OCI-LY7 (cell line): ENCODE data around the gene DERL3. TPM values are rescaled to one million over a fixed set of nuclear protein-coding genes. Genes with fewer than 3 reads are reported as not detected.

Experiments
- BruUV-seq: library from RNA; stranded (reverse); fragments of 400-500 nt; replicated peaks from 2 replicates; lab custom pipeline; 2021; lab: Mats Ljungman, UMichigan
- CTCF ChIA-PET: fragments of 300-600 bp; sonication (Branson Sonifier 250); formaldehyde crosslinking; loops from one replicate; lab custom pipeline; 2022; ENCODE audit warnings: antibody characterized with exemption; ENCODE audit not compliant: unreplicated experiment; lab: Charles Lee
- POLR2A ChIA-PET: fragments of 300-600 bp; sonication (Branson Sonifier 250); formaldehyde crosslinking; loops from one replicate; lab custom pipeline; 2022; ENCODE audit warnings: antibody characterized with exemption; lab: Charles Lee
- DNase-seq: peaks from one replicate; pipeline ENCODE4 v3.0.0-alpha.2; 2015; ENCODE audit warnings: low spot score
- H2AFZ ChIP-seq: fragments of 200-600 bp; sonication (generic), shearing (Covaris generic); 2 replicates; pipeline ENCODE4 v1.6.1; 2014; ENCODE audit warnings: mild to moderate bottlenecking, antibody characterized with exemption, low read length, moderate library complexity
- H3K27ac ChIP-seq: fragments of 200-600 bp; sonication (generic); 2 replicates; pipeline ENCODE4 v1.5.1; 2014; ENCODE audit warnings: mixed run types, low read depth, mild to moderate bottlenecking, moderate library complexity, low read length, inconsistent platforms; ENCODE audit not compliant: poor library complexity, severe bottlenecking
- H3K36me3 ChIP-seq: fragments of 200-600 bp; sonication (generic); 2 replicates; pipeline ENCODE4 v1.6.1; 2014; ENCODE audit warnings: mild to moderate bottlenecking, antibody characterized with exemption, low read length, moderate library complexity, mixed read lengths; ENCODE audit not compliant: insufficient read depth
- H3K4me1 ChIP-seq: fragments of 200-600 bp; sonication (generic); 2 replicates; pipeline ENCODE4 v1.5.1; 2014; ENCODE audit warnings: mild to moderate bottlenecking, low read length; ENCODE audit not compliant: insufficient read depth, poor library complexity, severe bottlenecking
- H3K4me2 ChIP-seq: fragments of 200-600 bp; sonication (generic); 2 replicates; pipeline ENCODE4 v1.6.1; 2014; ENCODE audit warnings: mild to moderate bottlenecking, low read length
- H3K4me3 ChIP-seq: fragments of 200-600 bp; sonication (generic); 2 replicates; pipeline ENCODE4 v1.5.1; 2014; ENCODE audit warnings: mild to moderate bottlenecking, low read depth, low read length; ENCODE audit not compliant: poor library complexity, severe bottlenecking
- H3K79me2 ChIP-seq: fragments of 200-600 bp; sonication (generic); 2 replicates; pipeline ENCODE4 v1.6.1; 2016; ENCODE audit warnings: low read depth, mild to moderate bottlenecking, low read length, moderate library complexity, mixed read lengths; ENCODE audit not compliant: insufficient read depth
- H3K9me2 ChIP-seq: fragments of 200-600 bp; sonication (generic); 2 replicates; pipeline ENCODE4 v1.6.1; 2016; ENCODE audit warnings: mild to moderate bottlenecking, low read length, mixed read lengths; ENCODE audit not compliant: insufficient read depth
- H3K9me3 ChIP-seq: fragments of 200-600 bp; sonication (generic); 2 replicates; pipeline ENCODE4 v1.6.1; 2014; ENCODE audit warnings: mild to moderate bottlenecking, mixed run types, low read length, mixed read lengths
- H4K20me1 ChIP-seq: fragments of 200-600 bp; sonication (generic); 2 replicates; pipeline ENCODE4 v1.6.1; 2014; ENCODE audit warnings: mild to moderate bottlenecking, antibody characterized with exemption, low read length, moderate library complexity, mixed read lengths; ENCODE audit not compliant: insufficient read depth
- EZH2phosphoT487 ChIP-seq: fragments of 200-600 bp; sonication (generic); IDR thresholded peaks from 2 replicates; pipeline ENCODE4 v1.6.1; 2018; ENCODE audit warnings: low read depth, borderline replicate concordance, mild to moderate bottlenecking, mixed run types, antibody characterized with exemption, low read length, moderate library complexity, mixed read lengths
- intact Hi-C: fragments of 100-400 bp; cut with micrococcal nuclease; formaldehyde crosslinking; loops from one replicate; pipeline ENCODE4 v1.10.0; 2022; ENCODE audit not compliant: unreplicated experiment
- total RNA-seq, 2 experiments: library from RNA; depleted of rRNA in 1 of 2; stranded (reverse); fragments of >200 nt in 1 of 2; shearing (Covaris generic) in 1 of 2; gene quantifications; 2 replicates each; pipeline ENCODE4 v1.2.3, GENCODE V29; 2014 to 2022
- TF ChIP-seq, protein P1 (sequence below): fragments of 200-600 bp; sonication (generic); conservative IDR thresholded peaks from 2 replicates; pipeline ENCODE4 v1.5.1; 2014; ENCODE audit warnings: mild to moderate bottlenecking, antibody characterized with exemption, low read length, moderate library complexity, mixed read lengths

The DERL3 gene
- total RNA-seq, 2 experiments from 2014 or later = 44.6 to 52.1 TPM

DNA sequence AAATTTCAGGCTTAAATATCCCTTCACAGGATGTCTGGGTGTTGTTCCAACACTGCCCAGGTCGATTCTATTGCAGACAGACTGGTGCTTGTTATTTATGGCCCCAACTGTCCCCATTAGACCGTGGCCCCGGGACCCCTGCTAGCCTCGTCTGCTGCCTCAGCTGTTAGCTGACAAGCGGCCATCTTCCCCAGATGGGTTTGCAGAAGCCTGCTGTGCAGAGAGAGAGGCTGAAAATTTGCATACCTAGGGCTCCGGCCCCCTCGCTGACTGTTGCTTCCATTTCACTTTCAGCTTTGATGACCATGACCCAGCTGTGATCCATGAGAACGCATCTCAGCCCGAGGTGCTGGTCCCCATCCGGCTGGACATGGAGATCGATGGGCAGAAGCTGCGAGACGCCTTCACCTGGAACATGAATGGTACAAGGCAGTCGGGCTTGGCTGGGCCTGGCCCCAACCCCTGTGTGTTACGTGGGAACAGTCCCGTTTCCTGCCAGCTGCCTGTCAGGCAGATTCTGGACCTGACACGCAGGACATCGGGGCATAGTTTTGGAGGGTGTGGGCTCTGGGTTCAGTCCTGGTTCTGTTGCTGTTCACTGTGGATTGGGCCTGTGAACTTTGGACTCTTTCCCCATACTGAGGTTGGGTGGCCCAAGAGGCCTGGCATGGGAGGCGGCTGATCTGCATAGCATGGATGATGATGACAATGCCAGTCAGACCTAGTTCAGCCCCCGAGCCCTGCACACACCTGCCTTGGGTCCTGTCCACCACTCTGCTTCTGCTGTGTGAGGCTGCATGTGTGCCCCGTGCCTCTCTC, 35.6 kb downstream of the DERL3 start:
- H3K4me1 ChIP-seq = peaks cover 93% of the 10 kb centered on the region
- peaks cover 75% of the 10 kb centered on the region for H3K36me3 ChIP-seq
- no peaks in the 10 kb centered on the region for H4K20me1 ChIP-seq
- no peak overlapping the region for H2AFZ ChIP-seq
- H3K4me3 ChIP-seq = peak overlapping the region; percentile 59
- H3K27ac ChIP-seq = peak overlapping the region; percentile 97
- intact Hi-C loops = loop anchor here (1.0 to 5.0 kb wide), 3 partner anchors 35 to 624 kb away; partner anchors contain the start of gene ADORA2A
- no peak for TF ChIP-seq EZH2phosphoT487
- TF ChIP-seq, protein P1, sequence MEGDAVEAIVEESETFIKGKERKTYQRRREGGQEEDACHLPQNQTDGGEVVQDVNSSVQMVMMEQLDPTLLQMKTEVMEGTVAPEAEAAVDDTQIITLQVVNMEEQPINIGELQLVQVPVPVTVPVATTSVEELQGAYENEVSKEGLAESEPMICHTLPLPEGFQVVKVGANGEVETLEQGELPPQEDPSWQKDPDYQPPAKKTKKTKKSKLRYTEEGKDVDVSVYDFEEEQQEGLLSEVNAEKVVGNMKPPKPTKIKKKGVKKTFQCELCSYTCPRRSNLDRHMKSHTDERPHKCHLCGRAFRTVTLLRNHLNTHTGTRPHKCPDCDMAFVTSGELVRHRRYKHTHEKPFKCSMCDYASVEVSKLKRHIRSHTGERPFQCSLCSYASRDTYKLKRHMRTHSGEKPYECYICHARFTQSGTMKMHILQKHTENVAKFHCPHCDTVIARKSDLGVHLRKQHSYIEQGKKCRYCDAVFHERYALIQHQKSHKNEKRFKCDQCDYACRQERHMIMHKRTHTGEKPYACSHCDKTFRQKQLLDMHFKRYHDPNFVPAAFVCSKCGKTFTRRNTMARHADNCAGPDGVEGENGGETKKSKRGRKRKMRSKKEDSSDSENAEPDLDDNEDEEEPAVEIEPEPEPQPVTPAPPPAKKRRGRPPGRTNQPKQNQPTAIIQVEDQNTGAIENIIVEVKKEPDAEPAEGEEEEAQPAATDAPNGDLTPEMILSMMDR = no peak
- peak; percentile 73 for DNase-seq
- BruUV-seq = no TSS peak
- CTCF ChIA-PET = no interaction called here
- peaks cover 32% of the 10 kb centered on the region; the same call in 1 of the 2 replicates for H3K79me2 ChIP-seq
- H3K9me3 ChIP-seq = 0 out of 2 replicates have a peak, but pooled peaks cover 3% of the 10 kb centered on the region
- POLR2A ChIA-PET = interaction anchor here (0.7 to 2.0 kb wide), 5 partner anchors 9 to 54 kb away, joined by 3 to 10 read pairs (median 4); partner anchors contain the start of gene SLC2A11
- H3K4me2 ChIP-seq = peak overlapping the region; percentile 72
- H3K9me2 ChIP-seq = no peaks in the 10 kb centered on the region

DNA sequence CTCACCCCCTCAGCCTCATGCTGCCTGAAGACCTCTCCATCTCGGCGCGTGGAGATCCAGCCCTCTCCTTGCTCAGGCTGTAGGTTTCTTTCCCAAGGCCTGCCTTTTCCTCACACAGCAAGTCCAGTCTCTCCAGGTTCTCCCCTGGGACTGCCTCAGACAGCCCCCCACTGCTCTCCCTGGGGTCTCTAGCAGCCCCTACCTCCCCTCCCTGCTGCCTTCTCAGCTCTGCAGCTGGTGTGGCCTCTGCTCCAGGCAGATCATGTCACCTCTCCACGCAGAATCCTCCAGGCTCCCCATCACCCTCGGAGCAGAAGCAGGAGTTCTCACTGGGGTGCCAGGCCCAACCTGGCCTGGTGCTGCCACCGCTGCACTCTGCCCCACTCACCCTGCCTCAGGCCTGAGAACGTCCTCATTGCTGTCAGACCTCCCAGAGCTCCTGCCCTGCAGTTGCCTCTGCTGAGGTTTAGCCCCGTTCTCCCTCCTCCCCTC, 36.9 kb downstream of the DERL3 start:
- BruUV-seq = no TSS peak
- H3K9me2 ChIP-seq = no peaks in the 10 kb centered on the region
- intact Hi-C loops = loop anchor here (1.0 to 5.0 kb wide), 3 partner anchors 15 to 625 kb away; partner anchors contain the start of genes ADORA2A and SMARCB1
- H3K27ac ChIP-seq = peak overlapping the region; percentile 97
- peak overlapping the region; percentile 72 for H3K4me2 ChIP-seq
- H3K9me3 ChIP-seq = 0 out of 2 replicates have a peak, but pooled peaks cover 3% of the 10 kb centered on the region
- CTCF ChIA-PET = interaction anchor here (0.5 kb wide), 1 partner anchor 44 kb away, joined by 4 read pairs; no protein-coding TSS in a partner anchor
- no peak overlapping the region for H2AFZ ChIP-seq
- no peak for DNase-seq
- peaks cover 79% of the 10 kb centered on the region for H3K36me3 ChIP-seq
- TF ChIP-seq, protein P1 = no peak
- TF ChIP-seq EZH2phosphoT487 = no peak
- H3K4me1 ChIP-seq = peaks cover 93% of the 10 kb centered on the region
- H3K4me3 ChIP-seq = peak overlapping the region; percentile 4
- POLR2A ChIA-PET = interaction anchor here (0.6 to 2.0 kb wide), 5 partner anchors 11 to 56 kb away, joined by 3 to 10 read pairs (median 4); partner anchors contain the start of gene SLC2A11
- no peaks in the 10 kb centered on the region for H4K20me1 ChIP-seq
- H3K79me2 ChIP-seq = peaks cover 33% of the 10 kb centered on the region; the same call in 1 of the 2 replicates
